GM21390 (cell line): Measurements from ENCODE around the gene EEPD1.
"Not testable (repeated sequence)": the region's sequence is repeated elsewhere in the genome, so short reads cannot be mapped to it uniquely, and the experiment has no call there.

Experiments used
- ATAC-seq: cut with Tn5 transposase; IDR thresholded peaks from one replicate; pipeline ENCODE4 v1.9.1; 2021; ENCODE audit not compliant: unreplicated experiment

The EEPD1 gene

DNA sequence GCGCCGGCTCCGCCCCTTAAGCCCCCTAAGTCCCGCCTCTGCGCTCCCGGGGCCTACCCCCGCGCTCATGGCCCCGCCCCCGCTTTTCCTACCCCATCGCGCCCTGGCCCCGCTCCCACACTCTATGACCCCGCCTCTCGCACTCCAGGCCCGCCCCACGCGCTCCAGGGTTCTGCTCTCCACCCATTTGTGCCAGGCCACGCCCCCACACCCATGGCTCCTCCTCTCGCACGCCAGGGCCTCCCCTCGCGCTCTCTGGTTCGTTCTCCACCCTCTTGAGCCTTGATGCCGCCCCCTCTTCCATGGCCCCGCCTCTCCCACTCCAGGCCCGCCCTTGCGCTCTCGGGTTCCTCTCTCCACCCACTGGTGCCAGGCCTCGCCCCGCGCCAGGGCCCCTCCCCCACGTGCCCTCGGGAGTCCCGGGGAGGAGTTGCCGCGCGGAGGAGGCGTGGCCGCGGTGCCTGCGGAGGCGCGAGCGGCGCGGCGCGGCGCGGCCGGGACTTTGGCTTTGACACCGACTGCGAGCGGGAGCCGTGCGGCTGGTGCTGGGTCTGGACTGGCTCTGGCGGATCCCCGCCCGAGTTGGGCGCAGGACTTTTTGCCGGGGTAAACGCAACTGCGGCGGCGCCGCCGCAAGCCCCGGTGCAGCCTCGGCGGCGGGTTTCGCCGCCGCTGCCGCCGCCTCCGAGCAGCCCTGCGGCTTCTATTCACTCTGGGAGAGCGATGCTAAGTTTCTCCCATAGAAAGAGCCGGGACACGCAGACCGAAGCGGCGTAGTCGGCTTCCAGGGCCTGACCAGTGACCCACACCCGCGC lies at the start of gene EEPD1:
TSS of gene EEPD1 (plus strand) at position 499 of the 815 bp plus-strand sequence. CDS start 1,071 bp downstream, outside the sequence.
- ATAC-seq, result peak; percentile 96

GRCh38 chr7:36103837-36104561 lies 49.1 kb upstream of the EEPD1 start:
- no peak for ATAC-seq

DNA sequence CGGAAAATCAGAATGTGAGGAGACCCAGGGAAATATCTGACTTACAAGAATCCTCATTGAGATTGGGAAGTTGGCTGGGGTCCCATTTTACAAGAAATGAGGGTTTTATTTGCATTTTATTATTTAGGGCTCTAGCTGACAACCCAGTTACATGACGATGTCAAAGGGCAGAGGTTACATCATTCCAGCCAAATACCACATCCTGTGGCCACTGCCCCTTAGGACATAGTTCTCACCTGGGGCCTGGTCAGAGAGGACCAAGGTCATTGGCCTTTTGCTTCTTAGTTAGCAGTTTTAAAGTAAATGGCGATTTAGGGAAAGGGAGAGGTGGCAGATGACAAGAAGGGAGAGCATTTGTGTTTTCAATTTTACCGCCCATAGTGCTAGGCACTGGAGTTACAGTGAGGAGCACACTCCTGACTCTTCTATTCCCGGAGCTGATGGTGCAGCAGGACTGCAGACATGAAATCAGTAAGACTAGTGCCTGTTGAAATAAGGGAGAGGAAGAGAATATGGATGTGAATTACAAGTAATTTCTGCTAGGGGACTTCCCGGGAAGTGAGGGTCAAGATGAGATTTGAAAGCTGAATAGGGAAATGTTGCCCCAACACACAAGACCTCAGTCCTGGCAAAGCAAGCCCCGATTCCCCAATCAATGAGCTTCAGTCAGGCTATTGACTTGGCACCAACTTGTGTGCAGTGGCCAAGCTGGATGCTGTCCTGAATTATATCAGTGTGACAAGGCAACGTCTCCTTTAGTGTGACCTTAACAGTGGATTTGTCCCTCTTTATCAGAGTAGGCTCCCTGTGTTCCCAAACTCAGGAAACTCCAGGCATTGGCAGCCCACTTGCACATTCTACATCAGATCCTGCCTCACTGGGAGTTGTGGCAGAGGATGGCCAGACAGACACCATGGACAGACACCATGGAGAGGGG lies 45.8 kb upstream of the EEPD1 start:
- not testable (repeated sequence) for ATAC-seq

GRCh38 chr7:36107926-36108631 lies 45.0 kb upstream of the EEPD1 start:
- no peak for ATAC-seq

- no peak for ATAC-seq
These were observed 43.9 kb upstream of the EEPD1 start for GRCh38 chr7:36109013-36109627.

DNA sequence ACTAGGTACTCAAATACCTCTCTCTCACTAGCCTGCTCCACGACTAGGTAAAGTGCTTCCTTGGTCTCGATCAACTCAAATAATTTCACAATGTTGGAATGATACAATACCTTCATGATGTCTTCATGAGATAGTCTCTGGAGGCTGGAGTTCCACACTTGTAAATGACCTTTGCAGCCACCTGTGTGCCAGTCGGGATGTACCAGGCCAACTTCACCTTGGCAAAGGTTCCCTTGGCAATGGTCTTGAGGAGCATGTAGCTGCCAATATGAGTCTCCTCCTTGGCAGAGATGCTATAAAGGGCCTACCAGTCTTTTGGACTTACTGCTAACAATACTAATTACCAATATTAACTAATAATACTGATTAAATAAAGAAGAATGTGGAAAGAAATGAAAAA lies 42.5 kb upstream of the EEPD1 start:
- no peak for ATAC-seq

GRCh38 chr7:36112969-36113368 lies 40.1 kb upstream of the EEPD1 start:
- no peak for ATAC-seq

DNA sequence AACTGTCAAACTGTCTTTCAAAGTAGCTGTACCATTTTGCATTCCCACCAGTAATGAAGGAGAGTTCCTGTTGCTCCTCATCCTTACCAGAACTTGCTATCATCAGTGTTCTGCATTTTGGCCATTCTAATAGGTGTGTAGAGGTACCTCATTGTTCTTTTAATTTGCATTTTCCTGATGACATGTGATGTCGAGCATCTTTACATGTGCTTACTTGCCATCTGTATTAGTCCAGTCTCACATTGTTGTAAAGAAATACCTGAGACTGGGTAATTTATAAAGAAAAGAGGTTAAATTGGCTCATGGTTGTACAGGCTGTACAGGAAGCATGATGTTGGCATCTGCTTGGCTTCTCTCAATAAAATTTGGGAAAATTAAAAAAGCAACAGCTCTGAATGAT lies 38.7 kb upstream of the EEPD1 start:
- no peak for ATAC-seq

GRCh38 chr7:36115448-36116321 lies 37.4 kb upstream of the EEPD1 start:
- ATAC-seq, result peak; percentile 99

DNA sequence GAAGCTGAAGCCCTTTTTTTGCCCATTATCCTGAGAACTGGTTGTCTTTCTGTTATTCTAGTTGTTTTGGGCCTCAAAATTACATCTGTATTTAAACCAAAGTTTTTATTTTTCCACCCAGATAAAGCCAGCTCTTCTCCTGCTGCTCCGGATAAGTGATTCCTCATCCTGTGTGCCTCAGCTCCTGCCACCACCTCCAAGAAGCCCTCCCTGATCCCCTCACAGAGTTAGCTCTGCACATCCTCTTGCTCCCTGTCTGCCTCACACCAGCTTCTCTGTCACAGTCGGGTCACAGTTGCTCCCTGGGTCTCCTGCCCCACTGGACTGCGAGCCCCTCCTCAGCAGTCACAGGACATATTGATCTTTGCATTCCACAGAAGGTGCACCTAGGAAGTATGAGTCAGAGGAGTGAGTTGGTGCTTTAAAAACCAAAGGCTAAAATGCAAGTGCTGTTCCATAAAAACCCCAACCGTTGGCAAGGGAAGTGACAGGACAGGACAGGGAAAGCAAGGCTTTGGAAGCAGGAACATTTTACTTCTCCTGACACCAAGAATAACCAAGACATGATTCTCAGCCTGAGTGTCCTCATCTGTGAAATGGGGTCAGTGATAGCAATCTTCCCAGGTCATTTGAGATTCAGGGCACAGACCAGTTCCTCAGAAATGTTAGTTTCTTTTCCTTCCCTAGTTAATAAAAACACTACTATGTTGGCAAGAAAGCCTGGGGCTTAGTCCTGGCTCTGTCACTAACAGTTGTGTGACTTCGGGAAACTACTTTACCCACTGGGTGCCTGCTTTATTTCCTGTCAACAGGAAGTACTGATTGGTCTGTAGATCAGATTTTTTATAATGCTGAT lies 36.5 kb upstream of the EEPD1 start:
- ATAC-seq, result no peak

DNA sequence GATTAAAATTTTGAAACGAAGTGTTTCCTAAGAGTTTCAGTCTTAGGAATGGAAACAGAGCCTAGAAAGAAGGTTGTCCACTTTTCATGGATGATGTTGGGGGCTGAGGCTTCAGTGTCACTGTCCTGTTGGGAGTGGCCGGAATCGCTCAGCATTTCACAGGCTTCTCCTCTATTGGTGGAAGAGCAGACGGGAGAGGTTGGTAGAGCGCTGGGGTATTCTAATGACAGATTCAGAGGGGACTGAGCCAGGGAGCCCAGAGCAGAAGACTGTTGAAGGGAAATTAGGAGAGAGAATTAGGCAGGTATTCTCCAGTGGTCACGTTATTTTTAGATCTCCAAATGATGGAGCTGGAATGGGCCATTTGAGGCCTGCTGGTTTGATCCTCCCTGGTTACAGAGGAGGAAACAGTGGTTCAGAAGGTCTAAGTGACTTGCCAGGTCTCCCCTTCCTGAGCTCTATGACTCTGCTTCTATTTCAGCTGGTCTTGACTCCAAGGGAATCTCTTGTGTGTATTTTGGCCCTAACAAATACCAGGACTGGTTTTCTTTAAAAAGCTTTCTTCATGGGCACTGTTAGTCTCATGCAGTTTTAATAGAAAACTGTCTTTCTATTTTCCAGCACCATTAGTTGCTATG lies 35.7 kb upstream of the EEPD1 start:
- ATAC-seq, result no peak

DNA sequence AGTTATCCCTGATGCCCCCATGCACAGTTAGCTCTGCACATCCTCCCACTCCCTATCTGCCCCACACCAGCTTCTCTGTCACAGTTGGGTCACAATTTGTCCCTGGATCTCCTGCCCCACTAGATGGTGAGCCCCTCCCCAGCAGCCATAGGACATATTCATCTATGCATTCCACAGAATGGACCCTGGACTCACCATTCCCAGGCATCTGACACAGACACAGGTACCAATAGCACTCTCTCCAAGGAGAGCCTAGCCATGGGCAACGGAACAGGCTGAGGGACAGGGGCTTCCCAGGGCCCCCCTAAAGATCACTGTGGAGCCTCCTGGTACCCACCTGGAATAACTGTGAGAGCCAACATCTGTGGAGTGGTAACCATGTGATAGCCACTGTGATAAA lies 34.7 kb upstream of the EEPD1 start:
- no peak for ATAC-seq

GRCh38 chr7:36119005-36119706 lies 33.9 kb upstream of the EEPD1 start:
- no peak for ATAC-seq

- not testable (repeated sequence) for ATAC-seq
These were observed 32.9 kb upstream of the EEPD1 start for GRCh38 chr7:36119983-36120646.

GRCh38 chr7:36125630-36126029 lies 27.4 kb upstream of the EEPD1 start:
- ATAC-seq, result not testable (repeated sequence)

- no peak for ATAC-seq
These were observed 25.8 kb upstream of the EEPD1 start for GRCh38 chr7:36127075-36127740.
